Measurements from ENCODE around the gene TGM4.

GRCh38 chr3:44954304-44954703, 79.9 kb downstream of the TGM4 start:
- TF ChIP-seq CTCF (IDR thresholded peaks at IDR 0.05) (no peak), POLR2A (IDR thresholded peaks at IDR 0.05) (no peak)

All from ovary (tissue), 3 donors.